GM21737 (cell line): Measurements from ENCODE around the gene MACROD2.
"Not testable (repeated sequence)": the region's sequence is repeated elsewhere in the genome, so short reads cannot be mapped to it uniquely, and the experiment has no call there.

Source experiments
- ATAC-seq: cut with Tn5 transposase; IDR thresholded peaks from one replicate; pipeline ENCODE4 v1.9.1; 2021; ENCODE audit warnings: mild to moderate bottlenecking, moderate library complexity; ENCODE audit not compliant: unreplicated experiment

Gene MACROD2

DNA sequence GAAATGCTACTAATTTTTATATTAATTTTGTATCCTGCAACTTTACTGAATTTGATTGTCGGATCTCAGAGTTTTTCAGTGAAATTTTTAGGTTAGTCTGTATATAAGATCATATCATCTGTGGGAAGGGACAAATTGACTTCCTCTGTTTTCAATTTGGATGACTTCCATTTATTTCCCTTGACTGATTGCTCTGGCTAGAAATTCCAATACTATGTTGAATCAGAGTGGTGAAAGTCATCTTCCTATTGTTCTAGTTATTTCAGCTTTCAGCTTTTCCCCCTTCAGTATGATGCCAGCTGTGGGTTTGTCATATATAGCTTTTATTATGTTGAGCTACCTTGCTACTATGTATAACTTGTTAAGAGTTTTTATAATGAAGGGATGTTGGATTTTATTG is 1806.7 kb downstream of the MACROD2 start:
- no peak for ATAC-seq

DNA sequence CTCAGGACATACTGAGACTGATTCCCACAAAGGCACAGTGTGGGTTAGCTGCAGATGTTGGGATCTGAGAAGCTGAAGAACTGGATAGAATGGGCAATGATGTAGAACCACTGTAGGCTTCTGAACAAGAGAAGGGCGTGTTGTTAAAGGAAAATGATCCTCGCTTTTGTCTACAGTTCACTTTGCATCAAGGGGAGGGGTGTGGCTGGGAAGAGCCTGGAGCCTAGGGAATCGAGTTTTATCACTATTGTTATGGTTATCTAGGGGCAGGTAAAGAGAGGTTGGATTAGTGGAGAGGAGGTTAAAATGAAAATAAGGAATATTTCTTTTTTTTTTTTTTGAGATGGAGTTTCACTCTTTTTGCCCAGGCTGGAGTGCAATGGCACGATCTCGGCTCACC is 1809.8 kb downstream of the MACROD2 start:
- no peak for ATAC-seq

GRCh38 chr20:15806105-15806504 is 1810.8 kb downstream of the MACROD2 start:
- ATAC-seq: no peak

- no peak for ATAC-seq
Measured at GRCh38 chr20:15807271-15807670, 1812.0 kb downstream of the MACROD2 start.

- not testable (repeated sequence) for ATAC-seq
Measured at GRCh38 chr20:15807771-15808170, 1812.5 kb downstream of the MACROD2 start.

DNA sequence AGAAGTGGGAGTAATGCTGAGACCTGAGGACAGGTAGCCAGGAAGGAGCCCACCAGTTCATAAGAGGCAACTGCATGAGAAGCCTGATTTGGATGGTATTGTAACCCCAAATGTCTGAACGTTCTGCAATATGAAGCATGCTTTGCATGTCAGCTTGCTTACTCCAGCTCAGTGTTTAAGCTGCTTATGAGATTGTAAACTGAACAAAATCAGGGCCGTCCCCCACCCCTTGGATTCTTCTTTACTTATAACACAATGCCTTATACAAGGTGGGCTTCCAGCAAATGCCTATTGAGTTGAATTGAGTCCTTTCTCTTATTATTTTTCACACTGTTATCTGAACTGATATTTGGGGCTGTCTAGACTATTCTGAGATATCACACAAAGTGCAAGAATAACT is 1816.6 kb downstream of the MACROD2 start:
- ATAC-seq: no peak

GRCh38 chr20:15812696-15813095 is 1817.4 kb downstream of the MACROD2 start:
- ATAC-seq: no peak

DNA sequence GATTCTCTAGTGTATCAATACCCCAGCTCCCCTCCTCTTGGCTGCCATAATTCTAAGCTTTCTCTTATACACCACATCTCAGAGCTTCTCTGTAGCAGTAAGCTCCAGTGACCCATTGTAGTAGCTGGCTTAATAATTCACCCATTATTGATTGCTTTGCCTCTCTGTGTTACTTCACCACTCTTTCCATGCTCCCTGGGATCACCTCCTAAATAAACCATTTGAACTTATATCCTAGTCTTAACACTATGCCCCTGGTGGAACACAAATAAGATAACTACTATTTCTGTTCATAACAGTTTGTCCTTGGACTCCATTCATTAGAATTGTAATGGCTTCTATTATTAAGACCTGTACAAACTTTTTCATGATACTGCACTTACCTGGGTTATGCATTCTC is 1819.0 kb downstream of the MACROD2 start:
- no peak for ATAC-seq

DNA sequence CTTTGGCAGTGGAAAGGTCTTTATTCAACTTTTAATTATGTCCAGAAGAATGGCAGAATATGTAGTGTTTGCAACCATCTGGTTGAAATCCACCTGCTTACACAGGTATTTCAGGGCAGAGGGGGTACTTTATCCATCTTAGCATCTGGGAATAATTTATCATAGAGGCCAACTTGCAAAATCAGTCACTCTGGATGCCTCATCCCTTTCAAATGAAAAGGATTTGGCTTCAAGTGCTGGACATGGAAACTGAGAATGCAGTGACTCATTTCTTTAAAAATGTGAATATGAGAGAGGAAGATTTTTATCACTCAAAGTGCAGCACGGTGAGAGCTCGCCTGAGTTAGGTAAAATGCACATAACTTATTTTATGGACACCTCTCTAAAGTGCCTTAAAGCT is 1819.6 kb downstream of the MACROD2 start:
- ATAC-seq: no peak

GRCh38 chr20:15817351-15817750 is 1822.0 kb downstream of the MACROD2 start:
- ATAC-seq: no peak

DNA sequence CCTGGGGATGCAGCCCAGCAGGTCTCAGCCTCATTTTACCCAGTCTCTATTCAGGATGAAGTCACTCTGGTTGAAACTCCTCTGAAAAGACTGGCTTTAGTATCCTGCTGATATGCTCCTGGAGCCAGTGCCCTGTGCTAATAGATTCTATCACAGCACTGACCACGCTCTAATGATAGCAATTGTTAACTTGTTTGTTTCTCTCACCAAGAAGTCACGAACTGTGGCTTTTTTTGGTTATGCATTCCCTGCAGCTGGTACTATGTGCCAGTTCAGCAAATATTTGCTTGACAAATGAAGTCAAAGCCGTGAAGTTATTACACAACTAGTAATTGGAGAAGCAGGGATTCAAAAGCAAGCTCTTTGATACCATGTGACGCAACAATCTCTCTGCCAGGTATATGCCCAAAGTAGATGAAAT is 1823.3 kb downstream of the MACROD2 start:
- no peak for ATAC-seq

DNA sequence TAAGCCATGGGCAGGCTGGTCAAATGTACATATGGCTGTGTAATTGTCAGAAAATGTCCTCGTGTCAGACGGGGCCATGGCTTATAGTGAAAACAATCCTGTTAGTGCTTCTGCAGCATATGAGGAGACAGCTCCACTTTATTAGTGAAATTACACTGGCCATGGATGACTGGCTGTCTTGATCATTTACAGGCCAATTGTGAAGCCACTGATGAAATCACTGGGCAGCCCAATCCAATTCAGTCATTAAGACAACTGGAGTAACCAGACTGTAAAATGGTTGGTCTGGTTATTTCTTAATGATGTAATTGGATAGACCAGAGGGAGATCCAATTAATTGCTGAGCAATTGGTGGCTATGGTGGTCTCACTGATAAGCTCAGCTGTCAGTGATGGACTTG is 1828.4 kb downstream of the MACROD2 start:
- ATAC-seq: no peak

- ATAC-seq: no peak
Measured at GRCh38 chr20:15827628-15828027, 1832.3 kb downstream of the MACROD2 start.

DNA sequence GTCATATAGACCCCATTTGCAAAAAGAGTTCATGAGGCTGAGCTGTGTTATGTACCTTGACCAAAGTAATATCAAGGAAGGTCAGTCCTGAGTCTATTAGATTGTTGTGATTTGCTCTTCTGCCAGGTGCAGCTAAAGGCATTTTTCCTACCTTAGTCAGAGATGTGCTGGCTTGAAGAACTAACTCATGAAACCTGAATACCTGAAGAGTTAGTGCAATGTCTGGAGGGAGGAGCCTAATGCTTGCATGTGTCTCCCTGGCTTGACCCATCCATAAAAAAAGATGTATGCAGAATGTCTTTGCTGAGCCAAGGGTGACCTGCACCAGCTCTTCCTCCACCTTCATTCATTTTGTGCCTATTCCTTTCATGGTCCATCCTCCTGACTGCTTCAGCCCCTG is 1835.9 kb downstream of the MACROD2 start:
- no peak for ATAC-seq

- ATAC-seq: no peak
Measured at GRCh38 chr20:15832512-15832911, 1837.2 kb downstream of the MACROD2 start.

DNA sequence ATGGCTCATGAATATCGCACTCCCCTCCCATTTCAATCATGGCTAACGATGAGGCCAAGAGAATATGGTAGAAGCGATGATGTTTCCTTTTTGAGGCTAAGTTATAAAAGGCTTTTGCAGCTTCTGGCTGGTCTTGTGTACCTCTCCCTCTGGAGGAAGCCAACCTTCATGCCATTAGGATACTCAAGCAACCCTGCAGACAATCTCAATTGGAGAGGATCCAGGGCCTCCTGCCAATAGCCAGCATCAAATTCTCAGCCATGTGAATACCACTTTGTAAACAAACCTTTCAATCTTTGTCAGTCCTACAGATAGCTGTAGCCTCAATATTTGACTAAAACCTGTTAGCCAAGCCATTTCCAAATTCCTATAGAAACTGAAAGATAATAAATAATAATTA is 1839.5 kb downstream of the MACROD2 start:
- ATAC-seq: no peak

DNA sequence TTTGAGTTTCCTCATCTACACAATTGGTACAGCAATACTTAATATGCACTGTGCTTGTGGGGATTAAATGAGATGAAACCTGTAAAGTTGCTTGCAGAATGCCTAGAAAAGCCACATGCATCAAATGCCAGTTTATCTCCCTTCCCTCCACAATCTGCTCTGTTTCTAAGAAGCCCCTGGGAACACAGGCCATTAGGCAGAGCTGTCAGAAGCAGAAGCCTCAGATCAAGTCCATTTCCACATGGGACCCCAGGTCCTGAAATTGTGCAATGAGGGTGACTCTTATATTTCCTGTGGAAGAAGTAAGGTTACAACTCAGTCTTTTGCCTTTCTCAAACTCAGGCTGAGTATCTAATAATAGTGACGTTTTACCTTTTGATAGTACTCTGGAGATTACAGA is 1840.5 kb downstream of the MACROD2 start:
- no peak for ATAC-seq

- ATAC-seq: no peak
Measured at GRCh38 chr20:15836634-15837033, 1841.3 kb downstream of the MACROD2 start.

DNA sequence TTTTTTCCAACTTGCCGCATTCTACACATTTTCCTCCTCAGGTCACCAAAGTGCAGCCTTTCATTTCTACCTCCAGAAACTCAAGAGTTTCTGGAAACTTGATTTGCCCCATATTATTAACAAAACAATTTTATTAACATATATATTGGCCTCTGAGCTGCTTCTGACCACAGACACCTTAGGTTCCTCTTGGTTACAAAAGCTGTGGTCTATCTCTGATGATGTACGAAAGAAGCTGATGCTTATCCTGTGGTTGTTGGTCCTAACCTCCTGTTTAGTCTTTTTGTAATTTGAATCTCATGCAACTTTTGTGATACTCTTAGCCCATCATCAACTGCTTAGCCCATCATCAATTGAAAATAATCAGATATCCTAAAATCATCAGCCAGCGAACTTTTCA is 1842.2 kb downstream of the MACROD2 start:
- no peak for ATAC-seq

- no peak for ATAC-seq
Measured at GRCh38 chr20:15838466-15838865, 1843.2 kb downstream of the MACROD2 start.

- ATAC-seq: no peak
Measured at GRCh38 chr20:15840636-15841301, 1845.5 kb downstream of the MACROD2 start.

GRCh38 chr20:15842872-15843271 is 1847.6 kb downstream of the MACROD2 start:
- no peak for ATAC-seq

GRCh38 chr20:15843777-15844176 is 1848.5 kb downstream of the MACROD2 start:
- no peak for ATAC-seq
